Liver (tissue), 9 donors: ENCODE results near the gene PGAM2. TPM values are rescaled to one million over a fixed set of nuclear protein-coding genes. Genes with fewer than 3 reads are reported as not detected.

ENCODE experiments used
- DNase-seq: peaks from one replicate; pipeline ENCODE4 v3.0.0-alpha.2; 2017; ENCODE audit warnings: low spot score
- H3K27ac ChIP-seq, 2 donors: one replicate each; pipeline ENCODE4 v1.7.0; 2013; ENCODE audit warnings: inconsistent platforms in 2 of 2, low read length in 2 of 2, control low read depth in 1 of 2, low read depth in 1 of 2, mild to moderate bottlenecking in 1 of 2
- H3K27me3 ChIP-seq, 4 donors: one replicate each; pipeline versions ENCODE4 v1.6.1 to v1.7.0; 2013; ENCODE audit warnings: low read length in 3 of 4, inconsistent platforms in 1 of 4, mild to moderate bottlenecking in 1 of 4, moderate library complexity in 1 of 4; ENCODE audit not compliant: control insufficient read depth in 4 of 4, insufficient read depth in 4 of 4
- H3K36me3 ChIP-seq, 4 donors: one replicate each; pipeline versions ENCODE4 v1.6.1 to v1.7.0; 2013; ENCODE audit warnings: low read length in 3 of 4, mild to moderate bottlenecking in 3 of 4, low read depth in 1 of 4, moderate library complexity in 1 of 4; ENCODE audit not compliant: control insufficient read depth in 4 of 4, insufficient read depth in 3 of 4
- H3K4me1 ChIP-seq, 4 donors: one replicate each; pipeline versions ENCODE4 v1.6.1 to v1.7.0; 2013; ENCODE audit warnings: low read length in 3 of 4, mild to moderate bottlenecking in 3 of 4, moderate library complexity in 1 of 4; ENCODE audit not compliant: control insufficient read depth in 4 of 4, insufficient read depth in 4 of 4
- H3K4me3 ChIP-seq, 3 donors: one replicate each; pipeline versions ENCODE4 v1.6.1 to v1.7.0; 2013; ENCODE audit warnings: low read length in 3 of 3, control low read depth in 1 of 3, low read depth in 1 of 3, mild to moderate bottlenecking in 1 of 3
- H3K9ac ChIP-seq, 2 donors: one replicate each; pipeline ENCODE4 v1.7.0; 2013; ENCODE audit warnings: low read length in 2 of 2, mild to moderate bottlenecking in 2 of 2, moderate library complexity in 2 of 2, control low read depth in 1 of 2, low read depth in 1 of 2
- H3K9me3 ChIP-seq, 4 donors: one replicate each; pipeline versions ENCODE4 v1.6.1 to v1.7.0; 2013; ENCODE audit warnings: low read length in 3 of 4; ENCODE audit not compliant: control insufficient read depth in 4 of 4
- ATF3 ChIP-seq: IDR thresholded peaks from 2 replicates; pipeline ENCODE4 v1.6.1; 2016; ENCODE audit warnings: antibody characterized with exemption
- CTCF ChIP-seq: fragments of 150-350 bp; IDR thresholded peaks from 2 replicates; pipeline ENCODE4 v1.5.1; 2017; ENCODE audit warnings: improper control_type of control experiment, low read depth, low read length; ENCODE audit not compliant: missing input control
- EGR1 ChIP-seq, 2 donors: IDR thresholded peaks; 2 replicates each; pipeline ENCODE4 v1.6.1; 2016 to 2018; ENCODE audit warnings: antibody characterized with exemption in 2 of 2, low read depth in 2 of 2
- FOXA1 ChIP-seq: IDR thresholded peaks from 2 replicates; pipeline ENCODE4 v1.6.1; 2016; ENCODE audit warnings: antibody characterized with exemption
- FOXA2 ChIP-seq: IDR thresholded peaks from 2 replicates; pipeline ENCODE4 v1.6.1; 2016; ENCODE audit warnings: antibody characterized with exemption
- HNF4A ChIP-seq, 2 donors: conservative IDR thresholded peaks; 2 replicates each; pipeline ENCODE4 v1.6.1; 2016; ENCODE audit warnings: antibody characterized with exemption in 2 of 2, mild to moderate bottlenecking in 2 of 2
- HNF4G ChIP-seq: IDR thresholded peaks from 2 replicates; pipeline ENCODE4 v1.6.1; 2016; ENCODE audit warnings: antibody characterized with exemption
- JUND ChIP-seq, 2 donors: IDR thresholded peaks; 2 replicates each; pipeline ENCODE4 v1.6.1; 2016; ENCODE audit warnings: antibody characterized with exemption in 2 of 2
- MAX ChIP-seq: IDR thresholded peaks from 2 replicates; pipeline ENCODE4 v1.6.1; 2016; ENCODE audit warnings: antibody characterized with exemption
- NR2F2 ChIP-seq: IDR thresholded peaks from 2 replicates; pipeline ENCODE4 v1.6.1; 2016; ENCODE audit warnings: antibody characterized with exemption
- RAD21 ChIP-seq, 2 donors: IDR thresholded peaks; 2 replicates each; pipeline ENCODE4 v1.6.1; 2016; ENCODE audit warnings: antibody characterized with exemption in 2 of 2, mild to moderate bottlenecking in 2 of 2
- REST ChIP-seq: IDR thresholded peaks from 2 replicates; pipeline ENCODE4 v1.6.1; 2016; ENCODE audit warnings: antibody characterized with exemption, mild to moderate bottlenecking
- RXRA ChIP-seq, 2 donors: IDR thresholded peaks; 2 replicates each; pipeline ENCODE4 v1.6.1; 2017 to 2018; ENCODE audit warnings: antibody characterized with exemption in 2 of 2, mild to moderate bottlenecking in 1 of 2
- SP1 ChIP-seq: IDR thresholded peaks from 2 replicates; pipeline ENCODE4 v1.6.1; 2018; ENCODE audit warnings: antibody characterized with exemption, mild to moderate bottlenecking
- TAF1 ChIP-seq: conservative IDR thresholded peaks from 2 replicates; pipeline ENCODE4 v1.6.1; 2016; ENCODE audit warnings: antibody characterized with exemption, mild to moderate bottlenecking
- YY1 ChIP-seq: IDR thresholded peaks from 2 replicates; pipeline ENCODE4 v1.6.1; 2016; ENCODE audit warnings: antibody characterized with exemption, mild to moderate bottlenecking
- ZBTB33 ChIP-seq: IDR thresholded peaks from 2 replicates; pipeline ENCODE4 v1.6.1; 2016; ENCODE audit warnings: antibody characterized with exemption
- WGBS: extraction: QIAGEN DNeasy Blood & Tissue Kit; methylation state at CpG from one replicate; pipeline ENCODE4 v1.1.7; 2013; 5-methylcytosine and 5-hydroxymethylcytosine counted together
- polyA plus RNA-seq, 2 donors: library from polyadenylated mRNA; stranded (reverse) in 1 of 2; unstranded in 1 of 2; fragments of 200-250 nt in 1 of 2; fragments of >200 nt in 1 of 2; fragmentation: Nextera tagmentation in 1 of 2; extraction: Ambion mirVana in 1 of 2; gene quantifications; one replicate each; pipeline versions ENCODE4 v1.2.1 to v1.2.3, GENCODE V29; 2013 to 2015
- total RNA-seq, 2 donors: library from RNA; depleted of rRNA; stranded (reverse); fragments of >200 nt; gene quantifications; one replicate each; pipeline ENCODE4 v1.2.3, GENCODE V29; 2014
- donor health status: healthy.
- donor health status: healthy.
- donor health status: healthy.
- donor health status: healthy.
- donor health status: healthy.

The PGAM2 gene
- total and polyA plus RNA-seq, 4 donors = 0.13 to 2.3 (median 0.49) TPM

- peaks cover 0 to 4% (median 1%) of the 10 kb centered on the region in 4 donors for H3K36me3 ChIP-seq
- no peak overlapping the region for H3K27ac ChIP-seq
- no peak overlapping the region for H3K9ac ChIP-seq
- H3K4me1 ChIP-seq = peaks cover 10 to 28% (median 20%) of the 10 kb centered on the region in 4 donors
- no peaks in the 10 kb centered on the region for H3K9me3 ChIP-seq
- TF ChIP-seq FOXA1 (no peak), RAD21 (IDR thresholded peaks at IDR 0.05) (no peak), MAX (no peak), CTCF (no peak), REST (no peak), ATF3 (no peak), ZBTB33 (no peak), TAF1 (no peak), RXRA (IDR thresholded peaks at IDR 0.05) (no peak), HNF4G (no peak), HNF4A (conservative IDR thresholded peaks at IDR 0.05) (no peak), FOXA2 (no peak), SP1 (no peak)
- WGBS = 84% methylated on average over 7 of the region's 7 CpGs
- H3K4me3 ChIP-seq = no peak overlapping the region
- no peak for DNase-seq
- H3K27me3 ChIP-seq = no peaks in the 10 kb centered on the region
These were observed 1.2 kb upstream of the PGAM2 start for GRCh38 chr7:44066494-44067063.

GRCh38 chr7:44066111-44066460, 719 bp upstream of the PGAM2 start:
- Histone ChIP-seq H3K36me3 (peaks cover 0 to 4% (median 2%) of the 10 kb centered on the region in 4 donors), H3K27me3 (no peaks in the 10 kb centered on the region), H3K4me3 (no peak overlapping the region), H3K9me3 (no peaks in the 10 kb centered on the region), H3K4me1 (peaks cover 10 to 28% (median 20%) of the 10 kb centered on the region in 4 donors), H3K9ac (no peak overlapping the region), H3K27ac (no peak overlapping the region)
- TF ChIP-seq RAD21 (IDR thresholded peaks at IDR 0.05) (no peak), HNF4G (no peak), JUND (IDR thresholded peaks at IDR 0.05) (no peak), FOXA1 (no peak), ATF3 (no peak), REST (no peak), TAF1 (no peak), FOXA2 (no peak), RXRA (IDR thresholded peaks at IDR 0.05) (no peak), MAX (no peak), EGR1 (IDR thresholded peaks at IDR 0.05; ENCODE audit: low read depth in 2 of 2) (no peak), YY1 (no peak), SP1 (no peak), NR2F2 (no peak)
- DNase-seq = no peak
- WGBS = 64% methylated on average over 6 of the region's 6 CpGs
